ENCODE measurements around the gene OPCML. TPM values are rescaled to one million over a fixed set of nuclear protein-coding genes. Genes with fewer than 3 reads are reported as not detected.

OPCML gene
- total and polyA plus RNA-seq, 2 of the 13 experiments (the other 11 are each of a cell fraction or from before 2014, with no cell fraction given), result not detected

- no peak for FAIRE-seq
- ATAC-seq, result no peak
- Histone ChIP-seq H3K9me3 (ENCODE audit: low read length) (peaks cover 10% of the 10 kb centered on the region; the same call in 1 of the 2 replicates), H3K27ac (ENCODE audit: extremely low read length, insufficient read depth, low read length) (no peak overlapping the region), H2AFZ (ENCODE audit: low read length) (no peak overlapping the region), H3K27me3 (ENCODE audit: control insufficient read depth in 1 of 2, insufficient read depth in 2 of 2, low read length in 2 of 2) (peaks cover 0 to 4% of the 10 kb centered on the region in 2 experiments; a peak in 1 of 5 replicates), H3K36me3 (replicated peaks in 1 of 2; ENCODE audit: control insufficient read depth in 1 of 2, insufficient read depth in 2 of 2, low read length in 2 of 2) (no peaks in the 10 kb centered on the region), H3K9ac (ENCODE audit: insufficient read depth, low read depth, low read length) (no peak overlapping the region), H3K4me3 (replicated peaks in 1 of 3; ENCODE audit: insufficient read depth in 1 of 3, low read depth in 2 of 3, low read length in 3 of 3) (no peak overlapping the region), H4K20me1 (ENCODE audit: insufficient read depth, low read length) (no peaks in the 10 kb centered on the region), H3K4me1 (ENCODE audit: insufficient read depth, low read length) (no peaks in the 10 kb centered on the region), H3K79me2 (ENCODE audit: insufficient read depth, low read length) (no peaks in the 10 kb centered on the region), H3K4me2 (ENCODE audit: low read depth, low read length) (no peak overlapping the region)
- WGBS (ENCODE audit: low lambda C conversion rate), result 5% methylated on average over 13 of the region's 19 CpGs
- BruUV-seq (replicated peaks), result no TSS peak
- DNase-seq (ENCODE audit: low spot score), result no peak
- in situ Hi-C loops (cut with HindIII; ENCODE audit: extremely low pct_ligation_motif_present, low pct_unique_long_range_greater_than_20kb) (no loop called here), intact Hi-C loops (cut with micrococcal nuclease; ENCODE audit: unreplicated experiment) (no loop called here)
- POLR2A ChIA-PET, result no interaction called here
- CTCF ChIA-PET (ENCODE audit: low intra/inter-chr PET ratio, low total read pairs), result no interaction called here
- no peak for TF ChIP-seq AHR (CRISPR knock-in tag; IDR thresholded peaks at IDR 0.05)
- TF ChIP-seq NR2F6 (IDR thresholded peaks at IDR 0.05), result no peak
- no peak for TF ChIP-seq NR2F6 (CRISPR knock-in tag; IDR thresholded peaks at IDR 0.05)
- TF ChIP-seq SRF (IDR thresholded peaks at IDR 0.05; ENCODE audit: low read depth, low read length), result no peak
- no peak for TF ChIP-seq KDM2A (CRISPR knock-in tag; IDR thresholded peaks at IDR 0.05; ENCODE audit: borderline replicate concordance, low read depth)
- no peak for TF ChIP-seq NFE2L1 (CRISPR knock-in tag; IDR thresholded peaks at IDR 0.05; ENCODE audit: borderline replicate concordance)
- TF ChIP-seq MYNN (CRISPR knock-in tag; IDR thresholded peaks at IDR 0.05; ENCODE audit: low read depth), result no peak
- TF ChIP-seq KAT7 (CRISPR knock-in tag; IDR thresholded peaks at IDR 0.05; ENCODE audit: borderline replicate concordance), result no peak
- no peak for TF ChIP-seq SRSF4 (IDR thresholded peaks at IDR 0.05; ENCODE audit: low read depth, low read length, poor library complexity, severe bottlenecking)
- TF ChIP-seq ZXDC (CRISPR knock-in tag; IDR thresholded peaks at IDR 0.05), result no peak
- no peak for TF ChIP-seq SMAD1 (CRISPR knock-in tag; IDR thresholded peaks at IDR 0.05; ENCODE audit: borderline replicate concordance, low read depth)
- no peak for TF ChIP-seq GTF2F1 (IDR thresholded peaks at IDR 0.05; ENCODE audit: low read length)
- TF ChIP-seq, protein P1, sequence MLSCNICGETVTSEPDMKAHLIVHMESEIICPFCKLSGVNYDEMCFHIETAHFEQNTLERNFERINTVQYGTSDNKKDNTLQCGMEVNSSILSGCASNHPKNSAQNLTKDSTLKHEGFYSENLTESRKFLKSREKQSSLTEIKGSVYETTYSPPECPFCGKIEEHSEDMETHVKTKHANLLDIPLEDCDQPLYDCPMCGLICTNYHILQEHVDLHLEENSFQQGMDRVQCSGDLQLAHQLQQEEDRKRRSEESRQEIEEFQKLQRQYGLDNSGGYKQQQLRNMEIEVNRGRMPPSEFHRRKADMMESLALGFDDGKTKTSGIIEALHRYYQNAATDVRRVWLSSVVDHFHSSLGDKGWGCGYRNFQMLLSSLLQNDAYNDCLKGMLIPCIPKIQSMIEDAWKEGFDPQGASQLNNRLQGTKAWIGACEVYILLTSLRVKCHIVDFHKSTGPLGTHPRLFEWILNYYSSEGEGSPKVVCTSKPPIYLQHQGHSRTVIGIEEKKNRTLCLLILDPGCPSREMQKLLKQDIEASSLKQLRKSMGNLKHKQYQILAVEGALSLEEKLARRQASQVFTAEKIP (CRISPR knock-in tag; IDR thresholded peaks at IDR 0.05; ENCODE audit: borderline replicate concordance), result no peak
- TF ChIP-seq ZNF383 (CRISPR knock-in tag; IDR thresholded peaks at IDR 0.05; ENCODE audit: borderline replicate concordance), result no peak
- TF ChIP-seq NKX3-1 (CRISPR knock-in tag; IDR thresholded peaks at IDR 0.05), result no peak
- no peak for TF ChIP-seq PHF21A (CRISPR knock-in tag; IDR thresholded peaks at IDR 0.05)
- TF ChIP-seq FOXJ3 (CRISPR knock-in tag; IDR thresholded peaks at IDR 0.05; ENCODE audit: borderline replicate concordance), result no peak
- TF ChIP-seq, protein P2, sequence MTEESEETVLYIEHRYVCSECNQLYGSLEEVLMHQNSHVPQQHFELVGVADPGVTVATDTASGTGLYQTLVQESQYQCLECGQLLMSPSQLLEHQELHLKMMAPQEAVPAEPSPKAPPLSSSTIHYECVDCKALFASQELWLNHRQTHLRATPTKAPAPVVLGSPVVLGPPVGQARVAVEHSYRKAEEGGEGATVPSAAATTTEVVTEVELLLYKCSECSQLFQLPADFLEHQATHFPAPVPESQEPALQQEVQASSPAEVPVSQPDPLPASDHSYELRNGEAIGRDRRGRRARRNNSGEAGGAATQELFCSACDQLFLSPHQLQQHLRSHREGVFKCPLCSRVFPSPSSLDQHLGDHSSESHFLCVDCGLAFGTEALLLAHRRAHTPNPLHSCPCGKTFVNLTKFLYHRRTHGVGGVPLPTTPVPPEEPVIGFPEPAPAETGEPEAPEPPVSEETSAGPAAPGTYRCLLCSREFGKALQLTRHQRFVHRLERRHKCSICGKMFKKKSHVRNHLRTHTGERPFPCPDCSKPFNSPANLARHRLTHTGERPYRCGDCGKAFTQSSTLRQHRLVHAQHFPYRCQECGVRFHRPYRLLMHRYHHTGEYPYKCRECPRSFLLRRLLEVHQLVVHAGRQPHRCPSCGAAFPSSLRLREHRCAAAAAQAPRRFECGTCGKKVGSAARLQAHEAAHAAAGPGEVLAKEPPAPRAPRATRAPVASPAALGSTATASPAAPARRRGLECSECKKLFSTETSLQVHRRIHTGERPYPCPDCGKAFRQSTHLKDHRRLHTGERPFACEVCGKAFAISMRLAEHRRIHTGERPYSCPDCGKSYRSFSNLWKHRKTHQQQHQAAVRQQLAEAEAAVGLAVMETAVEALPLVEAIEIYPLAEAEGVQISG (CRISPR knock-in tag; IDR thresholded peaks at IDR 0.05), result no peak
Observed at GRCh38 chr11:132772703-132773545, 759.4 kb downstream of the OPCML start.

Measured in HepG2 (cell line).